ENCODE data around the gene GPR148.

GRCh38 chr2:130759906-130760753, 31.3 kb downstream of the GPR148 start:
- TF ChIP-seq CTCF (IDR thresholded peaks at IDR 0.05) (no peak), POLR2A (IDR thresholded peaks at IDR 0.05) (no peak)
